Colon (tissue), 2 donors: Measurements from ENCODE around the gene RASSF1.
"Not testable (repeated sequence)": the region's sequence is repeated elsewhere in the genome, so short reads cannot be mapped to it uniquely, and the experiment has no call there.

Experiments used
- FAIRE-seq: peaks from 2 replicates; lab custom pipeline; 2012; peaks lifted over from hg19 to GRCh38; lab: Jason Lieb, UNC
- donor health status: control.
- donor health status: control.

The RASSF1 gene

GRCh38 chr3:50323614-50324199, 16.9 kb downstream of the RASSF1 start:
- no peak for FAIRE-seq

GRCh38 chr3:50323092-50323600, 17.5 kb downstream of the RASSF1 start:
- FAIRE-seq = no peak

- FAIRE-seq = no peak
Observed at GRCh38 chr3:50322386-50323091, 18.1 kb downstream of the RASSF1 start, which contains the start of gene HYAL2. Gene HYAL2 (minus strand): TSS chr3:50322745. CDS start chr3:50320489, 2,256 bp downstream.

GRCh38 chr3:50322115-50322385, 18.6 kb downstream of the RASSF1 start:
- no peak for FAIRE-seq

- no peak for FAIRE-seq
Observed at GRCh38 chr3:50321336-50322114, 19.1 kb downstream of the RASSF1 start.

- FAIRE-seq = no peak
Observed at GRCh38 chr3:50320853-50321335, 19.7 kb downstream of the RASSF1 start.

GRCh38 chr3:50319894-50320625, 20.6 kb downstream of the RASSF1 start:
- no peak for FAIRE-seq

- FAIRE-seq = no peak
Observed at GRCh38 chr3:50319181-50319893, 21.3 kb downstream of the RASSF1 start.

- no peak for FAIRE-seq
Observed at GRCh38 chr3:50318615-50319014, 22.0 kb downstream of the RASSF1 start.

- no peak for FAIRE-seq
Observed at GRCh38 chr3:50318163-50318562, 22.5 kb downstream of the RASSF1 start.

- no peak for FAIRE-seq
Observed at GRCh38 chr3:50317300-50317699, 23.3 kb downstream of the RASSF1 start.

- FAIRE-seq = no peak
Observed at GRCh38 chr3:50316657-50317242, 23.9 kb downstream of the RASSF1 start.

GRCh38 chr3:50314816-50315215, 25.8 kb downstream of the RASSF1 start:
- no peak for FAIRE-seq

GRCh38 chr3:50314342-50314741, 26.3 kb downstream of the RASSF1 start:
- FAIRE-seq = no peak

GRCh38 chr3:50312041-50312440, 28.6 kb downstream of the RASSF1 start:
- not testable (repeated sequence) for FAIRE-seq

GRCh38 chr3:50304601-50305000, 36.0 kb downstream of the RASSF1 start:
- FAIRE-seq = no peak

GRCh38 chr3:50303013-50303815, 37.4 kb downstream of the RASSF1 start, which contains the start of gene HYAL1:
Gene HYAL1 (minus strand): TSS chr3:50303574. CDS start chr3:50302956, 618 bp downstream.
- no peak for FAIRE-seq

- FAIRE-seq = no peak
Observed at GRCh38 chr3:50302095-50303012, 38.3 kb downstream of the RASSF1 start.

- no peak for FAIRE-seq
Observed at GRCh38 chr3:50300681-50301254, 39.9 kb downstream of the RASSF1 start.
